Measurements from ENCODE around the gene CFAP54. TPM values are rescaled to one million over a fixed set of nuclear protein-coding genes. Genes with fewer than 3 reads are reported as not detected.

Gene CFAP54
- total RNA-seq, 1 experiment from 2014 or later: 0.09 TPM

DNA sequence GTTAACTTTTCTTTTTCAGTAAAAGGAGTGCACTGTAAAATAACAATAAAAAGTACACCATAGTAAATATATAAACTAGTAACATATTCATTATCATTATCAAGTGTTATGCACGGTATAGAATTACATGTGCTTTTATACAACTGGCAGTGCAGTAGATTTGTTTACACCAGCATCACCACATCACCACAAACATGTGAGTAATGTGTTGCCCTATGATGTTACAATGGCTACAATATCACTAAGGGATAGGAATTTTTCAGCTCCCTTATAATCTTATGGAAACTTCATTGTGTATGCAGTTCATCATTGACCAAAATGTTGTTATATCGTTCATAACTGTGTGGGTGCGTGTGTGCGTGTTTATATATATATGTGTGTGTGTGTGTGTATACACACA lies 394.2 kb downstream of the CFAP54 start:
- Mint-ChIP-seq H3K4me1 (no peaks in the 10 kb centered on the region; the same call in 1 of the 2 replicates), H3K27me3 (ENCODE audit: low read depth) (no peaks in the 10 kb centered on the region), H3K9me3 (peaks cover 9% of the 10 kb centered on the region), H3K4me3 (no peak overlapping the region), H3K27ac (no peak overlapping the region), H3K36me3 (no peaks in the 10 kb centered on the region)
- DNase-seq (ENCODE audit: low spot score): no peak
- ChIA-PET POLR2A (no interaction called here), CTCF (no interaction called here)
- TF ChIP-seq GABPB1 (CRISPR knock-in tag; IDR thresholded peaks at IDR 0.05): no peak
- no peak for TF ChIP-seq MXD4 (CRISPR knock-in tag; IDR thresholded peaks at IDR 0.05; ENCODE audit: borderline replicate concordance)
- TF ChIP-seq, protein P1, sequence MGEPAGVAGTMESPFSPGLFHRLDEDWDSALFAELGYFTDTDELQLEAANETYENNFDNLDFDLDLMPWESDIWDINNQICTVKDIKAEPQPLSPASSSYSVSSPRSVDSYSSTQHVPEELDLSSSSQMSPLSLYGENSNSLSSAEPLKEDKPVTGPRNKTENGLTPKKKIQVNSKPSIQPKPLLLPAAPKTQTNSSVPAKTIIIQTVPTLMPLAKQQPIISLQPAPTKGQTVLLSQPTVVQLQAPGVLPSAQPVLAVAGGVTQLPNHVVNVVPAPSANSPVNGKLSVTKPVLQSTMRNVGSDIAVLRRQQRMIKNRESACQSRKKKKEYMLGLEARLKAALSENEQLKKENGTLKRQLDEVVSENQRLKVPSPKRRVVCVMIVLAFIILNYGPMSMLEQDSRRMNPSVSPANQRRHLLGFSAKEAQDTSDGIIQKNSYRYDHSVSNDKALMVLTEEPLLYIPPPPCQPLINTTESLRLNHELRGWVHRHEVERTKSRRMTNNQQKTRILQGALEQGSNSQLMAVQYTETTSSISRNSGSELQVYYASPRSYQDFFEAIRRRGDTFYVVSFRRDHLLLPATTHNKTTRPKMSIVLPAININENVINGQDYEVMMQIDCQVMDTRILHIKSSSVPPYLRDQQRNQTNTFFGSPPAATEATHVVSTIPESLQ (CRISPR knock-in tag; IDR thresholded peaks at IDR 0.05): no peak
- TF ChIP-seq, protein P2, sequence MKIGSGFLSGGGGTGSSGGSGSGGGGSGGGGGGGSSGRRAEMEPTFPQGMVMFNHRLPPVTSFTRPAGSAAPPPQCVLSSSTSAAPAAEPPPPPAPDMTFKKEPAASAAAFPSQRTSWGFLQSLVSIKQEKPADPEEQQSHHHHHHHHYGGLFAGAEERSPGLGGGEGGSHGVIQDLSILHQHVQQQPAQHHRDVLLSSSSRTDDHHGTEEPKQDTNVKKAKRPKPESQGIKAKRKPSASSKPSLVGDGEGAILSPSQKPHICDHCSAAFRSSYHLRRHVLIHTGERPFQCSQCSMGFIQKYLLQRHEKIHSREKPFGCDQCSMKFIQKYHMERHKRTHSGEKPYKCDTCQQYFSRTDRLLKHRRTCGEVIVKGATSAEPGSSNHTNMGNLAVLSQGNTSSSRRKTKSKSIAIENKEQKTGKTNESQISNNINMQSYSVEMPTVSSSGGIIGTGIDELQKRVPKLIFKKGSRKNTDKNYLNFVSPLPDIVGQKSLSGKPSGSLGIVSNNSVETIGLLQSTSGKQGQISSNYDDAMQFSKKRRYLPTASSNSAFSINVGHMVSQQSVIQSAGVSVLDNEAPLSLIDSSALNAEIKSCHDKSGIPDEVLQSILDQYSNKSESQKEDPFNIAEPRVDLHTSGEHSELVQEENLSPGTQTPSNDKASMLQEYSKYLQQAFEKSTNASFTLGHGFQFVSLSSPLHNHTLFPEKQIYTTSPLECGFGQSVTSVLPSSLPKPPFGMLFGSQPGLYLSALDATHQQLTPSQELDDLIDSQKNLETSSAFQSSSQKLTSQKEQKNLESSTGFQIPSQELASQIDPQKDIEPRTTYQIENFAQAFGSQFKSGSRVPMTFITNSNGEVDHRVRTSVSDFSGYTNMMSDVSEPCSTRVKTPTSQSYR (CRISPR knock-in tag; IDR thresholded peaks at IDR 0.05): no peak
- TF ChIP-seq, protein P3, sequence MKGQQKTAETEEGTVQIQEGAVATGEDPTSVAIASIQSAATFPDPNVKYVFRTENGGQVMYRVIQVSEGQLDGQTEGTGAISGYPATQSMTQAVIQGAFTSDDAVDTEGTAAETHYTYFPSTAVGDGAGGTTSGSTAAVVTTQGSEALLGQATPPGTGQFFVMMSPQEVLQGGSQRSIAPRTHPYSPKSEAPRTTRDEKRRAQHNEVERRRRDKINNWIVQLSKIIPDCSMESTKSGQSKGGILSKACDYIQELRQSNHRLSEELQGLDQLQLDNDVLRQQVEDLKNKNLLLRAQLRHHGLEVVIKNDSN (CRISPR knock-in tag; IDR thresholded peaks at IDR 0.05): no peak
- TF ChIP-seq ATF1 (CRISPR knock-in tag; IDR thresholded peaks at IDR 0.05): no peak
- no peak for TF ChIP-seq SMAD3 (CRISPR knock-in tag; IDR thresholded peaks at IDR 0.05; ENCODE audit: borderline replicate concordance)
- TF ChIP-seq, protein P4, sequence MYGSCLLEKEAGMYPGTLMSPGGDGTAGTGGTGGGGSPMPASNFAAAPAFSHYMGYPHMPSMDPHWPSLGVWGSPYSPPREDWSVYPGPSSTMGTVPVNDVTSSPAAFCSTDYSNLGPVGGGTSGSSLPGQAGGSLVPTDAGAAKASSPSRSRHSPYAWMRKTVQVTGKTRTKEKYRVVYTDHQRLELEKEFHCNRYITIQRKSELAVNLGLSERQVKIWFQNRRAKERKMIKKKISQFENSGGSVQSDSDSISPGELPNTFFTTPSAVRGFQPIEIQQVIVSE (CRISPR knock-in tag; IDR thresholded peaks at IDR 0.05; ENCODE audit: borderline replicate concordance): no peak
- TF ChIP-seq, protein P5, sequence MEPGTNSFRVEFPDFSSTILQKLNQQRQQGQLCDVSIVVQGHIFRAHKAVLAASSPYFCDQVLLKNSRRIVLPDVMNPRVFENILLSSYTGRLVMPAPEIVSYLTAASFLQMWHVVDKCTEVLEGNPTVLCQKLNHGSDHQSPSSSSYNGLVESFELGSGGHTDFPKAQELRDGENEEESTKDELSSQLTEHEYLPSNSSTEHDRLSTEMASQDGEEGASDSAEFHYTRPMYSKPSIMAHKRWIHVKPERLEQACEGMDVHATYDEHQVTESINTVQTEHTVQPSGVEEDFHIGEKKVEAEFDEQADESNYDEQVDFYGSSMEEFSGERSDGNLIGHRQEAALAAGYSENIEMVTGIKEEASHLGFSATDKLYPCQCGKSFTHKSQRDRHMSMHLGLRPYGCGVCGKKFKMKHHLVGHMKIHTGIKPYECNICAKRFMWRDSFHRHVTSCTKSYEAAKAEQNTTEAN (CRISPR knock-in tag; IDR thresholded peaks at IDR 0.05): no peak
- TF ChIP-seq, protein P6, sequence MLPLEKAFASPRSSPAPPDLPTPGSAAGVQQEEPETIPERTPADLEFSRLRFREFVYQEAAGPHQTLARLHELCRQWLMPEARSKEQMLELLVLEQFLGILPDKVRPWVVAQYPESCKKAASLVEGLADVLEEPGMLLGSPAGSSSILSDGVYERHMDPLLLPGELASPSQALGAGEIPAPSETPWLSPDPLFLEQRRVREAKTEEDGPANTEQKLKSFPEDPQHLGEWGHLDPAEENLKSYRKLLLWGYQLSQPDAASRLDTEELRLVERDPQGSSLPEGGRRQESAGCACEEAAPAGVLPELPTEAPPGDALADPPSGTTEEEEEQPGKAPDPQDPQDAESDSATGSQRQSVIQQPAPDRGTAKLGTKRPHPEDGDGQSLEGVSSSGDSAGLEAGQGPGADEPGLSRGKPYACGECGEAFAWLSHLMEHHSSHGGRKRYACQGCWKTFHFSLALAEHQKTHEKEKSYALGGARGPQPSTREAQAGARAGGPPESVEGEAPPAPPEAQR (CRISPR knock-in tag; IDR thresholded peaks at IDR 0.05): no peak
- TF ChIP-seq ZNF671 (CRISPR knock-in tag; IDR thresholded peaks at IDR 0.05): no peak
- TF ChIP-seq OVOL2 (CRISPR knock-in tag; IDR thresholded peaks at IDR 0.05; ENCODE audit: borderline replicate concordance): no peak
- no peak for TF ChIP-seq NFYB (CRISPR knock-in tag; conservative IDR thresholded peaks at IDR 0.05; ENCODE audit: low read depth)
- no peak for TF ChIP-seq ZNF138 (CRISPR knock-in tag; conservative IDR thresholded peaks at IDR 0.05)
- TF ChIP-seq IRF2 (CRISPR knock-in tag; IDR thresholded peaks at IDR 0.05; ENCODE audit: borderline replicate concordance, low read depth): no peak
- TF ChIP-seq ZNF396 (CRISPR knock-in tag; IDR thresholded peaks at IDR 0.05; ENCODE audit: borderline replicate concordance): no peak
- ATAC-seq: no peak
